Stomach (tissue), 4 donors: ENCODE data around the gene FAM98B.

Experiments used
- CTCF ChIP-seq, 7 experiments: fragments of 450-650 bp in 4 of 7; fragments of 200-600 bp in 3 of 7; sonication (generic) in 3 of 7; IDR thresholded peaks; one replicate each; pipeline ENCODE4 v1.5.1; 2016 to 2019; ENCODE audit warnings: antibody characterized with exemption in 7 of 7, control low read depth in 2 of 7, mild to moderate bottlenecking in 1 of 7
- POLR2A ChIP-seq, 4 donors: fragments of 450-650 bp; IDR thresholded peaks; one replicate each; pipeline ENCODE4 v1.6.1; 2016; ENCODE audit warnings: antibody characterized with exemption in 4 of 4, control low read depth in 2 of 4, mild to moderate bottlenecking in 1 of 4, moderate library complexity in 1 of 4
- POLR2AphosphoS5 ChIP-seq, 3 donors: sonication (generic); formaldehyde crosslinking; IDR thresholded peaks; one replicate each; pipeline ENCODE4 v1.6.1; 2016; ENCODE audit warnings: antibody characterized with exemption in 3 of 3

- TF ChIP-seq POLR2A (IDR thresholded peaks at IDR 0.05) (no peak), CTCF (IDR thresholded peaks at IDR 0.05) (no peak), POLR2AphosphoS5 (IDR thresholded peaks at IDR 0.05) (no peak)
These were observed 36.5 kb downstream of the FAM98B start for GRCh38 chr15:38490242-38490922.
